NCI-H748 (cell line): Measurements from ENCODE around the gene CDK5R2.
A peak's percentile ranks its signal among the peaks of the same experiment; 100 is the strongest.
"Not testable (repeated sequence)": the region's sequence is repeated elsewhere in the genome, so short reads cannot be mapped to it uniquely, and the experiment has no call there.

Experiments used
- DNase-seq: peaks from one replicate; lab custom pipeline; 2025; ENCODE audit not compliant: unreplicated experiment; lab: John Stamatoyannopoulos, UW

The CDK5R2 gene

DNA sequence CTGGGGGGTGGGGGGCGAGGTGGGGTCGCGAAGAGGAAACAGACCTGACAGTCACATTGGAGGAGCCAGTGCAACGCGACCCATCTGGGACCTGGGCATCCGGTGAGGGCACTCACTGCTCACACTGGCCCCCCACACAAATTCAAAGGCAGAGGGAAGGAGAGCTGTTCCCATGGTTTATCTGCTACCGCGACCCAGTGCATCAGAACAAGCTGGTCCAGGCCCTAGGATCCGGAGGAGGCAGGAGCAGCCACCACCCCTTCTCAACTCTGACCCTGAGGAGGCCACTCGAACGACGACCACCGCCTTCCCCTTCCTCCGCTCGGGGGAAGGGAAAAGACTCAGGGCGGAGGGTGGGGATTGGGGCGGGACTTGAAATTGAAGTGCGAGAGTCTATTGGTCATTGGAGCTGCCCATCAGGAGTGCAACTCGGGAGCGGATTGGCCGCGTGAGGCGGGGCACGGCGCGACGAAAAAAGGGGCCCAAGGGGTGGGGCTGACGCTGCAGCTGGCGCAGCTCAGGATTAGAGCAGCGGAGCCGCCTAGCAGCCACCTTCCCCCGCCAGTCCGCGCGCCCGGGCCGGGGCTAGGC is at the start of gene CDK5R2:
Gene CDK5R2 (plus strand): TSS at position 526 of the 591 bp plus-strand sequence. CDS start 155 bp downstream, outside the sequence.
- DNase-seq: peak; percentile 97

DNA sequence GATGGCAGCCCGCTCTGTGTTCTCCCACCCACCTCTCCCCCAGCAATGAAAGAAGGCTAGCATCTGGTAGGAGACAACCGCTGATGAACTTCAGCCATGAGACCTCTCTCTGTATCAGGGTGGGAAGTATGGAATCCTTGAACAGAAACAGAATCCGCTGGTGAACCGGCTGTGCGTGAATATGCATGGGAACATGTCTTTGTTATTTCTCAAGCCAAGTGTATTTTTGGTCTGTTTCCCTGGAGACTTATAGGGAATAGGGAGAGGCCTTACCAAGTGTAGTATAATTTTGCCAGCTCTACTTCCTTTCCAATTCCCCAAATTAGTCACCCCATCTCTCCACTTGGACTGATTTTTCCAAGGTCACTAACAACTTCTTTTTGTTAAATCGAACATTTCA is 48.7 kb upstream of the CDK5R2 start:
- DNase-seq: no peak

DNA sequence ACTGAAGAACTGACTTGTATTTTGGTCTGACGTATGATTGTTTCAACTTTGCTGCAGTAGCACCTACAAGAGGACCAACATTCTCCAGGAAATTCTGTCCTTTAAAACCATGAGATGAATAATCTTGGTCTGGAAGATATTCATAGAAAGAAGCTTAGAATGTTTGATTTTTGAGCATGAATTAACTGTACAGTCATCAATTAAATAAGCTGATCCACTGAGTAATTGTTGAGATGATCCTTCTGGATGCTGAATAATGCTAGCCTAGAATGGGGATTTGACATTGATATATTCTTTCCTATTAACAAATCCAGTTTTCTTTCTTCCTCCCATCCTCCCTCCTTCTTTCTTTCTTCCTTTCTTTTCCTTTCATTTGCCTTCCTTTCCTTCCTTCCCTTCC is 39.0 kb upstream of the CDK5R2 start:
- DNase-seq: no peak

DNA sequence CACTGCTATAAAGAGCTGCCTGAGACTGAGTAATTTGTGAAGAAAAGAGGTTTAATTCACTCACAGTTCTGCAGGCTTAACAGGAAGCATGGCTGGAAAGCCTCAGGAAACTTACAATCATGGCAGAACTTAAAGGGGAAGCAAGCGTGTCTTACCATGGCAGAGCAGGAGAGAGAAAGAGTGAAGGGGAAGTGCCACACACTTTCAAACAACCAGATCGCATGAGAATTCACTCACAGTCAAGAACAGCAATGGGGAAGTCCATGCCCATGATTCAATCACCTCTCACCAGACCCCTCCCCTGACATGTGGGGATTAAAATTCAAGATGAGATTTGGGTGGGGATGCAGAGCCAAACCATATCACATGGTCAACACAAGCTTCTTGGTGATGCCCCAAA is 34.7 kb upstream of the CDK5R2 start:
- no peak for DNase-seq

DNA sequence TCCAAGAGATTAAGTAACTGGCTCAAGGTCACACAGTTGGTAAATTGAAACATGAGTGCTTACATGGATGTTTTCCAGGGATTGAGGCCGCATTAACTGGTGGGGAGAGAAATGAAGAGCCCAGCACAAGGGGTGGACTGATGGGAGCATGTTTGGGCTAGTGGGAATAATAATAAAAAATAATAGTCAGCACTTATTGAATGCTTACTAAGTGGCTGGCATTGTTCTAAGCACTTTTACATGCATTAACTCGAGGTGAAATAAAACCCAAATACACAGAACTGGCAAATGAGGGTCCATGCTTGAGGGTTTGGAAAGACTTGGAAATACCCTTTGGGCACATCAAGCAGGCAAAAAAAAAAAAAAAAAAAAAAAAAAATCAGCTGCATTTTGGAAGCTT is 34.0 kb upstream of the CDK5R2 start:
- DNase-seq: no peak

- DNase-seq: peak; percentile 90
These were observed 32.0 kb upstream of the CDK5R2 start for GRCh38 chr2:218927422-218927821.

DNA sequence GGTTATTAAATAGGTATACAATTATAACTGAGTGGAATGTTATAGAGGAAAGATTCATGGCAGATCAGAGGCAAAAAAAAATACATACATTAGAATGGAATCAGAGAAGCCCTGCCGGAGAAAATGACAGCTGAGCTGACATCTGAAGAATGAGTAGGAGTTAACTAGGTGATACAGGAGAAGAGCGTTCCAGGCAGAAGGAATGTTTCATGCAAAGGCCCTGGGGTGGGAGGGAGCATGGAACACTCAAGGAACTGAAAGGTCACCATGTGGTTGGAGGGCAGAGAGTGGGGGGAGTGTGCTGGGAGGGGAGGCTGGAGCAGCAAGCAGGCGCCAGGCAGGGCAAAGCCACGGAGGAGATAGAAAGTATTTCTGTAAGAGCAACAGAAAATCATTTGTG is 31.6 kb upstream of the CDK5R2 start:
- no peak for DNase-seq

GRCh38 chr2:218930488-218930887 is 29.0 kb upstream of the CDK5R2 start:
- DNase-seq: not testable (repeated sequence)

DNA sequence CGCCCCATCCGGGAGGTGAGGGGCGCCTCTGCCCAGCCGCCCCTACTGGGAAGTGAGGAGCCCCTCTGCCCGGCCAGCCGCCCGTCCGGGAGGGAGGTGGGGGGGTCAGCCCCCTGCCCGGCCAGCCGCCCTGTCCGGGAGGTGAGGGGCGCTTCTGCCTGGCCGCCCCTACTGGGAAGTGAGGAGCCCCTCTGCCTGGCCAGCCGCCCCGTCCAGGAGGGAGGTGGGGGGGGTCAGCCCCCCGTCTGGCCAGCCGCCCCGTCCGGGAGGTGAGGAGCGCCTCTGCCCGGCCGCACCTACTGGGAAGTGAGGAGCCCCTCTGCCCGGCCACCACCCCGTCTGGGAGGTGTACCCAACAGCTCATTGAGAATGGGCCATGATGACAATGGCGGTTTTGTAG is 27.7 kb upstream of the CDK5R2 start:
- DNase-seq: not testable (repeated sequence)

- no peak for DNase-seq
These were observed 14.6 kb upstream of the CDK5R2 start for GRCh38 chr2:218944759-218945404.

- no peak for DNase-seq
These were observed 12.8 kb upstream of the CDK5R2 start for GRCh38 chr2:218946621-218947020.

DNA sequence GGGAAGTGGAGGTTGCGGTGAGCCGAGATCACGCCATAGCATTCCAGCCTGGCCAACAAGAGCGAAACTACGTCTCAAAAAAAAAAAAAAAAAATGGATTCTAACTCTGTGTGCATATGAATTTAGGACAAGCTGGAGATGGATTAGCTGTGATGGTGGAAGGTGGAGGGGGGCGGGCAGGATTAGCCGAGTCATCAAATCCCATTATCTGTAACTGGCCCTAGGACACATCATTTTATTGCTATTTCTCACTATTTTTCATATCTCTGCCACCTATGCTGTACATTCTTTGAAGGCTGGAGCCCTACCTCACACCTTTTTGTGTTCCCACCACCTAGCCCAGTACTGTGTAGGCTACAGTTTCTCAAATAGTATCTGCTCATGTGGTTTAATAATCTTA is 7.3 kb upstream of the CDK5R2 start:
- no peak for DNase-seq

GRCh38 chr2:218953366-218953954 is 6.0 kb upstream of the CDK5R2 start:
- no peak for DNase-seq

GRCh38 chr2:218954541-218955300 is 4.7 kb upstream of the CDK5R2 start:
- DNase-seq: no peak

- DNase-seq: no peak
These were observed 3.4 kb upstream of the CDK5R2 start for GRCh38 chr2:218956039-218956438.

DNA sequence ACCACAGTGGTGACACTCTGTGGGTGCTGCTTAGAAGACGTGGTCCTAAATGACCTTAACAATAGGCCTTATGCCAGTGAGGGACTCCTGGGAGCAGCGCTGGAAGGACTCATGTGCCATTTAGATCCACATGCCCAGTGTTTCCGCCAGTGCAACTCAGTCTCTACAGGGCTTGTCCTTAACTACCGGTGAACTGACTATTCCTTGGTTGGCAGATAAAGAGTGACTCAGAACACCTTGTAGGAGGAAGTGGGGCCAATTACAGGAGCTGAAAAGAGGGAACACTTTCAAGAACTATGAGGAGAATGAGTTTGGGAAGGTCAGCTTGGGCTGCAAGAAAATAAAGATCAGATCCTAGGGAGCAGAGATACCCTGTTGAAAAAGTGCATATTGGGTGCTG is 1.8 kb upstream of the CDK5R2 start:
- DNase-seq: no peak

DNA sequence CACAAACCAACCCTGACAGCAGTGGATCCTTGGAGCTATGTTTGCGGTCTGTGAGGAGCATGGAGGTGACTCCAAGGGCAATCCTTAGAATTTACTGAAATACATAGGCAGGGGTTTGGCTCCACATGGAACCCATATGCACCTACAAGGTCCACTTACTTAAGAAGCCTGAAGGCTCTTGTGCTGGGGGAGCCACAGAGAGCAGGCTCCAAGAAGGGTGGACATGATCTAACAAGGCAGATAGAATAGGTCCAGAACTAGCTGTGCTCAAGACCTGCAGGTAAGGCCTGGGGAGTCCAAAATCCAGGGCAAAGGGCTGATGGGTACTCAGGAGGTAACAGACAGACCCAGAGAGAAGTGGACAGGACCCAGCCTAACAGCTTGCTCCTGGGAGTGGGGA is 1.2 kb upstream of the CDK5R2 start:
- DNase-seq: no peak

- peak; percentile 75 for DNase-seq
These were observed 369 bp downstream of the CDK5R2 start for GRCh38 chr2:218959761-218960308.

- DNase-seq: peak; percentile 74
These were observed 1.1 kb downstream of the CDK5R2 start for GRCh38 chr2:218960309-218961165.

GRCh38 chr2:218961229-218961628 is 1.8 kb downstream of the CDK5R2 start:
- no peak for DNase-seq
